Measurements from ENCODE around the gene CRABP1. TPM values are rescaled to one million over a fixed set of nuclear protein-coding genes. Genes with fewer than 3 reads are reported as not detected.

CRABP1 gene
- total RNA-seq, 1 experiment from 2014 or later = 0.47 TPM

- POLR2A ChIA-PET = no interaction called here
- intact Hi-C loops (cut with micrococcal nuclease) = no loop called here
- TF ChIP-seq YY1 (IDR thresholded peaks at IDR 0.05; ENCODE audit: extremely low read depth, insufficient replicate concordance, low read depth, low read length) (no peak), ZBTB33 (IDR thresholded peaks at IDR 0.05; ENCODE audit: extremely low read depth, insufficient replicate concordance, low read length) (no peak), CBX3 (IDR thresholded peaks at IDR 0.05; ENCODE audit: low read depth) (no peak), ELF1 (IDR thresholded peaks at IDR 0.05; ENCODE audit: borderline replicate concordance, low read depth) (no peak), ZFX (IDR thresholded peaks at IDR 0.05) (no peak), SP1 (IDR thresholded peaks at IDR 0.05; ENCODE audit: low read depth) (no peak), TCF7L2 (IDR thresholded peaks at IDR 0.05; ENCODE audit: borderline replicate concordance, extremely low read depth, insufficient read depth, insufficient read length) (no peak), SIN3A (IDR thresholded peaks at IDR 0.05; ENCODE audit: low read depth) (no peak), MAX (IDR thresholded peaks at IDR 0.05) (no peak), POLR2AphosphoS5 (IDR thresholded peaks at IDR 0.05; ENCODE audit: low read depth, low read length) (no peak), SRF (IDR thresholded peaks at IDR 0.05; ENCODE audit: low read depth) (no peak), CTCF (IDR thresholded peaks at IDR 0.05 in 2 of 3, conservative IDR thresholded peaks at IDR 0.05 in 1 of 3; ENCODE audit: borderline replicate concordance in 1 of 3, insufficient read depth in 1 of 3, low read depth in 2 of 3, low read length in 2 of 3) (no peak), REST (IDR thresholded peaks at IDR 0.05; ENCODE audit: low read depth) (no peak), RAD21 (IDR thresholded peaks at IDR 0.05; ENCODE audit: low read depth) (no peak), FOSL1 (IDR thresholded peaks at IDR 0.05; ENCODE audit: low read depth) (no peak)
These were observed 11.4 kb downstream of the CRABP1 start for GRCh38 chr15:78351539-78351938.

More at GRCh38 chr15:78351539-78351938, 11.4 kb downstream of the CRABP1 start:
- no TSS peak for BruUV-seq (replicated peaks)
- Histone ChIP-seq H3K4me2 (ENCODE audit: low read length) (no peak overlapping the region), H3K36me3 (ENCODE audit: control insufficient read depth in 1 of 2, insufficient read depth in 2 of 2, low read length in 2 of 2) (no peaks in the 10 kb centered on the region), H3K4me1 (ENCODE audit: control insufficient read depth in 1 of 2, insufficient read depth in 2 of 2, low read length in 2 of 2) (peaks cover 0 to 4% of the 10 kb centered on the region in 2 experiments; a peak in 1 of 4 replicates), H3K9ac (ENCODE audit: low read length) (no peak overlapping the region), H3K27me3 (ENCODE audit: insufficient read depth, low read length) (no peaks in the 10 kb centered on the region), H3K9me3 (ENCODE audit: control insufficient read depth in 1 of 2, insufficient read depth in 1 of 2, low read depth in 1 of 2, low read length in 2 of 2) (no peaks in the 10 kb centered on the region), H3K4me3 (replicated peaks in 1 of 2; ENCODE audit: low read depth in 1 of 2, low read length in 2 of 2) (no peak overlapping the region), H3K9me2 (ENCODE audit: insufficient read depth) (no peaks in the 10 kb centered on the region), H4K20me1 (ENCODE audit: insufficient read depth) (no peaks in the 10 kb centered on the region), H3K27ac (ENCODE audit: low read depth, low read length) (no peak overlapping the region), H2AFZ (ENCODE audit: low read depth, low read length, poor library complexity, severe bottlenecking) (no peak overlapping the region), H3K79me2 (ENCODE audit: insufficient read depth, low read length) (no peaks in the 10 kb centered on the region)
- DNase-seq (ENCODE audit: low read depth, low spot score) = no peak
- CTCF ChIA-PET = no interaction called here
- RAD21 ChIA-PET (ENCODE audit: low non-redundant PET in 1 of 2, low total read pairs in 2 of 2, uncharacterized antibody in 2 of 2, unreplicated experiment in 2 of 2) = no interaction called here
- ATAC-seq = no peak

Measured in HCT116 (cell line).